Astrocyte (in vitro differentiated cells and primary cell): ENCODE measurements around the gene CHURC1. TPM values are rescaled to one million over a fixed set of nuclear protein-coding genes. Genes with fewer than 3 reads are reported as not detected.
A peak's percentile ranks its signal among the peaks of the same experiment; 100 is the strongest.

ENCODE experiments used
- DNase-seq: peaks from one replicate; pipeline ENCODE4 v3.0.0-alpha.2; 2010; ENCODE audit warnings: low read depth
- FAIRE-seq: peaks from 2 replicates; lab custom pipeline; 2011; peaks lifted over from hg19 to GRCh38; lab: Jason Lieb, UNC
- H2AFZ ChIP-seq: 2 replicates; pipeline ENCODE4 v1.6.0; 2012; ENCODE audit warnings: low read depth, low read length, inconsistent platforms
- H3K27ac ChIP-seq: 2 replicates; pipeline ENCODE4 v1.5.1; 2011; ENCODE audit warnings: low read depth, low read length, inconsistent platforms
- H3K27me3 ChIP-seq: 2 replicates; pipeline ENCODE4 v1.6.0; 2011; ENCODE audit warnings: low read length, inconsistent platforms; ENCODE audit not compliant: insufficient read depth
- H3K36me3 ChIP-seq: 2 replicates; pipeline ENCODE4 v1.5.1; 2011; ENCODE audit warnings: low read length, inconsistent platforms; ENCODE audit not compliant: insufficient read depth
- H3K4me1 ChIP-seq: 2 replicates; pipeline ENCODE4 v1.5.1; 2011; ENCODE audit warnings: low read length, inconsistent platforms; ENCODE audit not compliant: insufficient read depth
- H3K4me2 ChIP-seq: 2 replicates; pipeline ENCODE4 v1.6.0; 2012; ENCODE audit warnings: low read length, inconsistent platforms
- H3K4me3 ChIP-seq: 2 replicates; pipeline ENCODE4 v1.5.1; 2011; ENCODE audit warnings: low read depth, mild to moderate bottlenecking, low read length, inconsistent platforms; ENCODE audit not compliant: insufficient read depth
- H3K79me2 ChIP-seq: 2 replicates; pipeline ENCODE4 v1.6.0; 2012; ENCODE audit warnings: mild to moderate bottlenecking, low read length, inconsistent platforms; ENCODE audit not compliant: insufficient read depth
- H3K9ac ChIP-seq: 2 replicates; pipeline ENCODE4 v1.6.0; 2012; ENCODE audit warnings: mild to moderate bottlenecking, low read length, inconsistent platforms
- H3K9me3 ChIP-seq: 2 replicates; pipeline ENCODE4 v1.5.1; 2012; ENCODE audit warnings: low read depth, mild to moderate bottlenecking, low read length, inconsistent platforms; ENCODE audit not compliant: insufficient read depth
- H4K20me1 ChIP-seq: 2 replicates; pipeline ENCODE4 v1.6.0; 2012; ENCODE audit warnings: low read length, inconsistent platforms; ENCODE audit not compliant: insufficient read depth
- H3K27ac Mint-ChIP-seq: one replicate; pipeline ENCODE4 v1.8.0; 2021; ENCODE audit warnings: mild to moderate bottlenecking, mixed read lengths; ENCODE audit not compliant: unreplicated experiment
- H3K27me3 Mint-ChIP-seq: one replicate; pipeline ENCODE4 v1.8.0; 2021; ENCODE audit warnings: low read depth, mixed read lengths; ENCODE audit not compliant: unreplicated experiment
- H3K36me3 Mint-ChIP-seq: one replicate; pipeline ENCODE4 v1.8.0; 2021; ENCODE audit warnings: low read depth, mixed read lengths; ENCODE audit not compliant: unreplicated experiment
- H3K4me1 Mint-ChIP-seq: one replicate; pipeline ENCODE4 v1.8.0; 2021; ENCODE audit warnings: low read depth, mixed read lengths; ENCODE audit not compliant: unreplicated experiment
- H3K4me3 Mint-ChIP-seq: one replicate; pipeline ENCODE4 v1.8.0; 2021; ENCODE audit warnings: mild to moderate bottlenecking, moderate library complexity, mixed read lengths; ENCODE audit not compliant: unreplicated experiment
- H3K9me3 Mint-ChIP-seq: one replicate; pipeline ENCODE4 v1.8.0; 2021; ENCODE audit warnings: mild to moderate bottlenecking, mixed read lengths; ENCODE audit not compliant: unreplicated experiment
- CTCF ChIP-seq: IDR thresholded peaks from 2 replicates; pipeline ENCODE4 v1.5.1; 2011; ENCODE audit warnings: low read depth, mild to moderate bottlenecking, inconsistent platforms, low read length, moderate library complexity; ENCODE audit not compliant: insufficient read depth
- EZH2 ChIP-seq: IDR thresholded peaks from 2 replicates; pipeline ENCODE4 v1.6.1; 2012; ENCODE audit warnings: mild to moderate bottlenecking, low read length, inconsistent platforms; ENCODE audit not compliant: insufficient read depth
- total RNA-seq: library from RNA; stranded (reverse); gene quantifications from 2 replicates; pipeline ENCODE4 v1.2.1, GENCODE V29; 2021

Gene CHURC1
- total RNA-seq, 1 donor from 2014 or later = 48.1 TPM

- no peaks in the 10 kb centered on the region for H3K9me3 Mint-ChIP-seq
- DNase-seq (no peak), FAIRE-seq (peak; percentile 45)
- no peaks in the 10 kb centered on the region for H3K27me3 Mint-ChIP-seq
- H3K4me1 Mint-ChIP-seq = peaks cover 8% of the 10 kb centered on the region
- Histone ChIP-seq H3K9me3 (no peaks in the 10 kb centered on the region), H3K36me3 (peaks cover 39% of the 10 kb centered on the region), H3K27ac (no peak overlapping the region), H4K20me1 (peaks cover 12% of the 10 kb centered on the region), H3K4me2 (no peak overlapping the region), H3K27me3 (no peaks in the 10 kb centered on the region), H3K79me2 (no peaks in the 10 kb centered on the region), H3K9ac (no peak overlapping the region), H3K4me1 (no peaks in the 10 kb centered on the region), H2AFZ (no peak overlapping the region), H3K4me3 (no peak overlapping the region)
- TF ChIP-seq EZH2 = no peak
- no peak for TF ChIP-seq CTCF
- peaks cover 2% of the 10 kb centered on the region for H3K36me3 Mint-ChIP-seq
- H3K27ac Mint-ChIP-seq = no peak overlapping the region
- no peak overlapping the region for H3K4me3 Mint-ChIP-seq
These were observed 14.2 kb downstream of the CHURC1 start for GRCh38 chr14:64928239-64929013.

GRCh38 chr14:64929014-64929359 is 14.7 kb downstream of the CHURC1 start:
- peaks cover 12% of the 10 kb centered on the region for H4K20me1 ChIP-seq
- no peaks in the 10 kb centered on the region for H3K9me3 ChIP-seq
- H3K27me3 ChIP-seq = no peaks in the 10 kb centered on the region
- FAIRE-seq (no peak), DNase-seq (no peak)
- H3K9me3 Mint-ChIP-seq = no peaks in the 10 kb centered on the region
- no peaks in the 10 kb centered on the region for H3K4me1 ChIP-seq
- no peak overlapping the region for H3K4me3 ChIP-seq
- no peak for TF ChIP-seq CTCF
- TF ChIP-seq EZH2 = no peak
- H3K79me2 ChIP-seq = no peaks in the 10 kb centered on the region
- no peak overlapping the region for H2AFZ ChIP-seq
- H3K27ac Mint-ChIP-seq = no peak overlapping the region
- H3K9ac ChIP-seq = no peak overlapping the region
- H3K36me3 Mint-ChIP-seq = peaks cover 2% of the 10 kb centered on the region
- no peaks in the 10 kb centered on the region for H3K27me3 Mint-ChIP-seq
- no peak overlapping the region for H3K4me3 Mint-ChIP-seq
- H3K4me1 Mint-ChIP-seq = peaks cover 8% of the 10 kb centered on the region
- H3K4me2 ChIP-seq = no peak overlapping the region
- H3K36me3 ChIP-seq = peaks cover 40% of the 10 kb centered on the region
- no peak overlapping the region for H3K27ac ChIP-seq
